ENCODE measurements around the gene CMYA5.

Gene CMYA5

DNA sequence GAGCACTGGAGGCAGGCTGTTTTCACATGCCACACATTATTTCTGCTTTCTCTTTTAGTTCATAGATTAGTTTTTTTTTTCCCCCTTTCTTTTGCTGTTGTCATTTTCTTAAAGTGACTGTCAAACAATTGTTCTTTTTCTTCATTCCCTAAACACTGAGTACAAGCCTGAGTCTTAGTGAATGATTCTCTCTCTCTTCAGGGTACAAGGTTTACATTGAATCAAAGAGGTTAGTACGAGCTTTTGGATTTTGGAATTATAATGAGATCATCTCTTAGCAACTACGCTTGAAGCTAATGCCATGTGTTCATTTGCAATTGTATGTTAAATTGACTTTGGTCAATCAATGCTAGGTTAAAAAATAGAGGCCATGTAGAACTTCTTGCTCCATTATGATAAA lies 125.1 kb downstream of the CMYA5 start:
- no peaks in the 10 kb centered on the region for H3K27me3 ChIP-seq (ENCODE audit: control insufficient read depth in 1 of 2, insufficient read depth in 2 of 2, low read length in 2 of 2)
- no peaks in the 10 kb centered on the region for H3K9me3 ChIP-seq (ENCODE audit: control insufficient read depth in 2 of 2, low read length in 2 of 2)
- no peak overlapping the region for H3K4me3 ChIP-seq (ENCODE audit: low read length in 2 of 2)
- no peak overlapping the region for H3K27ac ChIP-seq (ENCODE audit: low read length)
- no peaks in the 10 kb centered on the region for H3K36me3 ChIP-seq (ENCODE audit: control insufficient read depth in 2 of 2, insufficient read depth in 2 of 2, low read length in 2 of 2)
- no peak overlapping the region for H3K9ac ChIP-seq (ENCODE audit: low read length in 2 of 2)
- H3K4me1 ChIP-seq (ENCODE audit: control insufficient read depth, insufficient read depth, low read length): no peaks in the 10 kb centered on the region

DNA sequence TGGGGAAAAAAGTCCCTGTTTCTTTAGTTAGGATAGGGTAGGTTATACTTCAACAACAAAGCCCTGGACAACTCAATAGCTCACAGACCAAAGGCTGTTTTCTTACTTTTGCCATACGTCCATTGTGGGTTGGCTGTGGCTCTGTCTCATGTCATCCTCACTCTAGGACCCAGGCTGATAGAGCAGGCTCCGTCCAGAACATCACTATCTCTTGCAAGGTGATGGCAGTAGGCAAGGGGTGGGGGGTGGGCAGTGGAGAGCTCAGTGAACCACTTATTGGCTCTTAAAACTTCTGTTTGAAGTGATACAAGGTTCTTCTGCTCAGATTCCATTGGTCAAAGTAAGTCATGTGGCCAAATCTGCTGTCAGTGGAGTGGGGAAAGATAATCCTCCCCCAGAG lies 126.4 kb downstream of the CMYA5 start:
- Histone ChIP-seq H3K9me3 (ENCODE audit: control insufficient read depth in 2 of 2, low read length in 2 of 2) (no peaks in the 10 kb centered on the region), H3K4me1 (ENCODE audit: control insufficient read depth, insufficient read depth, low read length) (no peaks in the 10 kb centered on the region), H3K27me3 (ENCODE audit: control insufficient read depth in 1 of 2, insufficient read depth in 2 of 2, low read length in 2 of 2) (no peaks in the 10 kb centered on the region)

DNA sequence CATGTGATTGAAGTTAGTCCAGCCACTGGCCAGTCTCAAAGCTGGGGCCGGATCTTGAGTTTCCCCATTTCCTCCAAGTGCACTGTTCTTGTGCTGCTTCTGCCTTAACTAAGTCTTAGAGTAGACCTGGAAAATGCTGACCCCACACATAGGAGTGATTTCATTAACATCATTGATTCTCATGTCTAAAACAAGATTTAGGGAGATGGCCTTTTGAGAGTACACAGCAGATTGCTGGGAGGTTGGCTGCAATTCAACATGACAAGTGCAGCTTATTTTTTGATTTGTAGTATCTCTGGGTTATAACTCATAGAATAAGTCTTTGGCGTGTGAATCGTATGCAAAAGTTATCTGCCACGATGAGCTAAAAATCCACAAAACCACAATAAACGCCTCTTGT lies 131.0 kb downstream of the CMYA5 start:
- H3K4me3 ChIP-seq (ENCODE audit: low read length in 2 of 2): no peak overlapping the region
- no peaks in the 10 kb centered on the region for H3K9me3 ChIP-seq (ENCODE audit: control insufficient read depth in 2 of 2, low read length in 2 of 2)
- H3K27ac ChIP-seq (ENCODE audit: low read length): no peak overlapping the region
- no peak overlapping the region for H3K9ac ChIP-seq (ENCODE audit: low read length in 2 of 2)
- H3K36me3 ChIP-seq (ENCODE audit: control insufficient read depth in 2 of 2, insufficient read depth in 2 of 2, low read length in 2 of 2): no peaks in the 10 kb centered on the region
- H3K27me3 ChIP-seq (ENCODE audit: control insufficient read depth in 1 of 2, insufficient read depth in 2 of 2, low read length in 2 of 2): no peaks in the 10 kb centered on the region
- H3K4me1 ChIP-seq (ENCODE audit: control insufficient read depth, insufficient read depth, low read length): no peaks in the 10 kb centered on the region

More for the DNA sequence above, 126.4 kb downstream of the CMYA5 start:
- no peak overlapping the region for H3K27ac ChIP-seq (ENCODE audit: low read length)
- no peak overlapping the region for H3K4me3 ChIP-seq (ENCODE audit: low read length in 2 of 2)
- no peak overlapping the region for H3K9ac ChIP-seq (ENCODE audit: low read length in 2 of 2)
- no peaks in the 10 kb centered on the region for H3K36me3 ChIP-seq (ENCODE audit: control insufficient read depth in 2 of 2, insufficient read depth in 2 of 2, low read length in 2 of 2)

DNA sequence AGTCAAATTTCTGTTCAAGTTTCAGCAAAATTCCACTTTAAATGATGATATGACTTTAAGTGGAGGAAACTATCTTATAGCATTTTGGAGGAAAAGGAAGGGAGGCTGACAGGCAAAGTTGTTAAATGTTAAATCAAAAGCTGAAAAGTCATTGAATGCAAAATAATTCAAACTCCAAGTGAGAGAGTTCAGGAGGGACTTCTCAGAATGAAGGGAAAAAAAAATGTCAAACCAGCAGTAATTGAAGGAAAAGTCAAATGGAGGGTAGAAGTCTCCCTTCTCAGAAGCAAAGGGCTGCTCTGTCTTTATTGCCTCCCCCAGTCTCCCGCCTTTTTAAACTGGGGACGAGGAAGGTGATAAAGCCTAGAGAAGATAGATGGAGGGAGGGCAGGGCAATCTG lies 134.8 kb downstream of the CMYA5 start:
- Histone ChIP-seq H3K4me1 (ENCODE audit: control insufficient read depth, insufficient read depth, low read length) (no peaks in the 10 kb centered on the region), H3K4me3 (ENCODE audit: low read length in 2 of 2) (no peak overlapping the region), H3K9me3 (ENCODE audit: control insufficient read depth in 2 of 2, low read length in 2 of 2) (no peaks in the 10 kb centered on the region), H3K27me3 (ENCODE audit: control insufficient read depth in 1 of 2, insufficient read depth in 2 of 2, low read length in 2 of 2) (peaks cover 0 to 5% of the 10 kb centered on the region in 2 donors), H3K9ac (ENCODE audit: low read length in 2 of 2) (no peak overlapping the region), H3K27ac (ENCODE audit: low read length) (no peak overlapping the region), H3K36me3 (ENCODE audit: control insufficient read depth in 2 of 2, insufficient read depth in 2 of 2, low read length in 2 of 2) (no peaks in the 10 kb centered on the region)

DNA sequence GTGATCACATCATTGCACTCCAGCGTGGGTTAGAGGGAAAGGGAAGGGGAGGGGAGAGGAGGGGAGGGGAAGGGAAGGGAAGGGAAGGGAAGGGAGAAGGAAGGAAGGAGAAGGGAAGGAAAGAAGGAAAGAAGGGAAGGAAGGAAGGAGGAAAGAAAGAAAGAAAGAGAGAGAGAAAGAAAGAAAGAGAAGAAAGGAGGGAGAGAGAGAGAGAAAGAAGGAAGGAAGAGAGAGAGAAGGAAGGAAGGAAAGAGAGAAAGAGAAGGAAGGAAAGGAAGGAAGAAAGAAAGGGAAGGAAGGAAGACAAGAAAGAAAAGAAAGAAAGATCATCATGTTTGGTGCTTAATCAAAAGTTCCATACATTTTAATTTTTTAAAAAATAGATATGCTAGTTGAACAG lies 136.2 kb downstream of the CMYA5 start:
- Histone ChIP-seq H3K4me1 (ENCODE audit: control insufficient read depth, insufficient read depth, low read length) (no peaks in the 10 kb centered on the region), H3K36me3 (ENCODE audit: control insufficient read depth in 2 of 2, insufficient read depth in 2 of 2, low read length in 2 of 2) (no peaks in the 10 kb centered on the region), H3K27me3 (ENCODE audit: control insufficient read depth in 1 of 2, insufficient read depth in 2 of 2, low read length in 2 of 2) (peaks cover 0 to 6% of the 10 kb centered on the region in 2 donors), H3K4me3 (ENCODE audit: low read length in 2 of 2) (no peak overlapping the region), H3K9me3 (ENCODE audit: control insufficient read depth in 2 of 2, low read length in 2 of 2) (no peaks in the 10 kb centered on the region), H3K9ac (ENCODE audit: low read length in 2 of 2) (no peak overlapping the region), H3K27ac (ENCODE audit: low read length) (no peak overlapping the region)

DNA sequence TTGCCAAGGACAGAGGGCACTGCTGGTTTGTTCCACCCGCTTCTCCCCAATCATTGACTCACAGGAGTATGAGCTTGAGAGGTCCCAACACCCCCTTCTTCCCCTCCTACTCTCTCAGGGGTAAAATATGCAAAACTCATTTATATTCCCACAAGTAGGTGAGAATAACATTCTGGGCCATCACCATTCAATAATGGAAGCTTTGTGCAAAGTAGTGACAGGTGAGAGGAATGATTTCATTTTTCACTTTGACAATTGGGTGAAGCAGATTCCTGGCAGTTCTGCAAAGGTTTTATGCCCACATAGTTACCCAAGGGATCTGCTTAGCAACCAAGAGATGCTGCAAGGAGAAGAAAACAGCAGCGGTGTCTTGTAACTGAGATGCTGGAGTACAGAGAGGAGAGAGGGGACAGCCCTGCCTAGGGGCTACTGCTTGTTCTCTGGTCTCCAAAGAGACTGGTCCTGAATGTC lies 137.6 kb downstream of the CMYA5 start:
- no peak overlapping the region for H3K27ac ChIP-seq (ENCODE audit: low read length)
- H3K9me3 ChIP-seq (ENCODE audit: control insufficient read depth in 2 of 2, low read length in 2 of 2): no peaks in the 10 kb centered on the region
- H3K4me1 ChIP-seq (ENCODE audit: control insufficient read depth, insufficient read depth, low read length): no peaks in the 10 kb centered on the region
- no peak overlapping the region for H3K4me3 ChIP-seq (ENCODE audit: low read length in 2 of 2)
- no peak overlapping the region for H3K9ac ChIP-seq (ENCODE audit: low read length in 2 of 2)
- H3K36me3 ChIP-seq (ENCODE audit: control insufficient read depth in 2 of 2, insufficient read depth in 2 of 2, low read length in 2 of 2): no peaks in the 10 kb centered on the region
- peaks cover 0 to 6% of the 10 kb centered on the region in 2 donors for H3K27me3 ChIP-seq (ENCODE audit: control insufficient read depth in 1 of 2, insufficient read depth in 2 of 2, low read length in 2 of 2)

DNA sequence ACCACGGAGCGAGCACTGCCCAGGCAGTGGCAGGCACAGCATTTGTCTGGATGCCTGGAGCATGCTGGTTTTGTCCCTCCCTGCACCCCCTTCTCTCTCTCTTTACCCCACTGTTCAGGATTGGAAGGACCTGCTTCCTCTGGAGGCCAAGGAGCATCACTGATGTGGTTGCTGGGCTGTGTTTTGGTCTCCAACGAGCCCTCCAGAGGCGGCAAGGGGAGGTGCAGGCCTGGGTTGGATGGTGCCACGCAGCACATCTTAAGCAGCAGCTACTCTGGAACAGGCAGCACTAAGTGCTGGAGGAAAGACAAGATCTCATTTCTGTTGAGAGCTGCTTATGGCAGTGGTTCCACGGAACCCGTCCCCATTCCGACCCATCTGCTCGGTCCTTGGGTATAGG lies 139.6 kb downstream of the CMYA5 start:
- peaks cover 0 to 6% of the 10 kb centered on the region in 2 donors for H3K27me3 ChIP-seq (ENCODE audit: control insufficient read depth in 1 of 2, insufficient read depth in 2 of 2, low read length in 2 of 2)
- no peak overlapping the region for H3K27ac ChIP-seq (ENCODE audit: low read length)
- H3K4me1 ChIP-seq (ENCODE audit: control insufficient read depth, insufficient read depth, low read length): no peaks in the 10 kb centered on the region
- no peaks in the 10 kb centered on the region for H3K9me3 ChIP-seq (ENCODE audit: control insufficient read depth in 2 of 2, low read length in 2 of 2)
- H3K36me3 ChIP-seq (ENCODE audit: control insufficient read depth in 2 of 2, insufficient read depth in 2 of 2, low read length in 2 of 2): no peaks in the 10 kb centered on the region
- no peak overlapping the region for H3K9ac ChIP-seq (ENCODE audit: low read length in 2 of 2)
- no peak overlapping the region for H3K4me3 ChIP-seq (ENCODE audit: low read length in 2 of 2)

DNA sequence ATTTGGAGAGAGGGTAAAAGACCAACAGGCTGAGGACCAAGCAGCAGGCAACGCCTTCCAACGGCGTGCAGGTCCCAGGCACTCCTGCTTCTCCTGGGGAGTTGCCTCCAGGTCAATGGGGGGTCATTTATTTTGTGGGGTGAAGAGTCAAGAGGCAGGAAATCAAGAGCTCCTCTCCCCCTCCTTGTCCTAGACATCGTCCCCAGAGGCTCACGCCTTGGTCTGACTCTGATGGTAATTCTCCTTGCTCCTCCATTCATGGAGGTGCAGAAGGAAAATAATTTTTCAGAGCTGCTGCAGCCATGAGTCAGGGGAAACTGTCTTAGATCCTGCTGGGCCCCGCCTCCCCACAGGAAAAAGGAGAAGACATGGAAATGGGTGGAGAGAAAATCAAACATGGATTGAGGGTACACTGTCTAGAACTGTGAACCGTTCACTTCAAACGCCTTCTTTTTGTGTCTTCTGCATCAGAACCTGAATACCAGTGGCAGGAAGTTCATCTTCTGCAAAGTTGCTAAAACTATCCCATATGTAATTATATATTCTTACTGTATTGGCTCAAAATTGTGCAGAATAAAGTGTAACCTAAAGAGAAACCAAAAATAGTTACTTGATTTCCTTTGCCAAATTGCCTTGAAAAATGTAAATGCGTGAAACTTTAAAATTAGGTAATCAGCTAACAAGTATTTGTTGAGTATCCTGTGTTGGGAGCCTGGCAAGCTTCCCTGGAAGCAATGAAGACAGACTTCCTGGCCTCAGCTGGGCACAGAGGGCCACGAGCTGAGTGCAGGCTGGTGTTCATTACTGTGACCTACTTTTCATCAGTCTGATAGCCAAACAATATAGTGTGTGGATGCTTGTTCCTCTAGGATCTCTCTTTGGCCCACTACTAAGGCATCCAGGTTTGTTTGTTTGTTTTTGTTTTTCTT lies 142.0 kb downstream of the CMYA5 start:
- no peaks in the 10 kb centered on the region for H3K4me1 ChIP-seq (ENCODE audit: control insufficient read depth, insufficient read depth, low read length)
- peaks cover 0 to 6% of the 10 kb centered on the region in 2 donors for H3K27me3 ChIP-seq (ENCODE audit: control insufficient read depth in 1 of 2, insufficient read depth in 2 of 2, low read length in 2 of 2)
- H3K27ac ChIP-seq (ENCODE audit: low read length): no peak overlapping the region
- no peak overlapping the region for H3K4me3 ChIP-seq (ENCODE audit: low read length in 2 of 2)
- H3K9ac ChIP-seq (ENCODE audit: low read length in 2 of 2): no peak overlapping the region
- no peaks in the 10 kb centered on the region for H3K9me3 ChIP-seq (ENCODE audit: control insufficient read depth in 2 of 2, low read length in 2 of 2)
- H3K36me3 ChIP-seq (ENCODE audit: control insufficient read depth in 2 of 2, insufficient read depth in 2 of 2, low read length in 2 of 2): no peaks in the 10 kb centered on the region

DNA sequence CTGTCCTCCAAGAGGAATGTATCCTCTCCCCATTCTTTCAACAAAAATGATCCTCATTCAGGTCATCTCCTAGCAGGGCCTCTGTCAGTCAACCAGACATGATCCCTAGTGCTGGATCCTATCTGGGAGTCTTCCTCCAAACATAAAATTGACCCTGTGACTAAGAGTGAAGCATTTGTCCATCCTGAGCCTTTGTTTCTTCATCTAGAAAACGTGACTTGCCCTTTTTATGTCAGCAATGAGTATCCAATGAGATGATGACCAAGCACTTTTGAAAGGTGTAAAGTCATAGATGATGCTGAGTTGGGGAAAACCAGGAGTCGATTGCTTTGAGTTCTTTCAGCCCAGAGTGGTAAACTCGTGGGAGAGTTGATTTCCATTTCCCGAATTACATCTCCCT lies 143.3 kb downstream of the CMYA5 start:
- Histone ChIP-seq H3K4me3 (ENCODE audit: low read length in 2 of 2) (no peak overlapping the region), H3K36me3 (ENCODE audit: control insufficient read depth in 2 of 2, insufficient read depth in 2 of 2, low read length in 2 of 2) (no peaks in the 10 kb centered on the region), H3K27ac (ENCODE audit: low read length) (no peak overlapping the region), H3K9ac (ENCODE audit: low read length in 2 of 2) (no peak overlapping the region), H3K4me1 (ENCODE audit: control insufficient read depth, insufficient read depth, low read length) (no peaks in the 10 kb centered on the region), H3K9me3 (ENCODE audit: control insufficient read depth in 2 of 2, low read length in 2 of 2) (no peaks in the 10 kb centered on the region), H3K27me3 (ENCODE audit: control insufficient read depth in 1 of 2, insufficient read depth in 2 of 2, low read length in 2 of 2) (peaks cover 0 to 6% of the 10 kb centered on the region in 2 donors)

DNA sequence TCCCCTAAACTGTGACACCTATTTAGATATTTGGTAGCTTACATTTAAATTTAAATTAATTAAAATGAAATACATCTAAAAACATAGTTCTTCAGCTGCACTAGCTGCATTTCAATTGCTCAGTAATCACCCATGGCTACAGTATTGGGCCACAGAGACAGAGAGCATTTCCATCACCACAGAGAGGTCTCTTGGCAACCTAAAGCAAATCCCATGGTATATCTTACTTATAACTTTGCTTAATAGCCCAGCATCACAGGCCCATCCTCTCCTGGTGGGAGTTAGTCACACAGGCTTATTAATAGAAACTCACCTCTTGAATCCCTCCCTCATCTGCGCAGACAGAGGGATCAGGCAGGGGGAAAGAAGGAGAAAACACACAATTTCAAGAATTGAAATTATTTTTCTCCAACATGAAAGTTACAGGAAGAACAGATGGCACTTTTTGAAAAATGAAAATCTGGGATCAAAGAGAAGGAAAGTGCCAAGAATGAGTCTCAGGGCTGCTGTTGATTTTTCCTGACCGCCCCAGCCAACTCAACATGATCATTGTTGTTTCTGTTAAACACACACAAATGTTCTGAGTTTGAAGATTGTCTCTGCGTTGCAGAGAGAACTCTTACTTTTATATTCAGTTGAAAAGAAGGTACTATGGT lies 144.6 kb downstream of the CMYA5 start:
- Histone ChIP-seq H3K27me3 (ENCODE audit: control insufficient read depth in 1 of 2, insufficient read depth in 2 of 2, low read length in 2 of 2) (peaks cover 0 to 2% of the 10 kb centered on the region in 2 donors), H3K9ac (ENCODE audit: low read length in 2 of 2) (no peak overlapping the region), H3K36me3 (ENCODE audit: control insufficient read depth in 2 of 2, insufficient read depth in 2 of 2, low read length in 2 of 2) (no peaks in the 10 kb centered on the region), H3K4me1 (ENCODE audit: control insufficient read depth, insufficient read depth, low read length) (no peaks in the 10 kb centered on the region), H3K4me3 (ENCODE audit: low read length in 2 of 2) (no peak overlapping the region), H3K27ac (ENCODE audit: low read length) (no peak overlapping the region), H3K9me3 (ENCODE audit: control insufficient read depth in 2 of 2, low read length in 2 of 2) (no peaks in the 10 kb centered on the region)

Data from stomach smooth muscle (tissue), 2 donors.